GM19372 (cell line): Measurements from ENCODE around the gene STEAP4.
"Not testable (repeated sequence)": the region's sequence is repeated elsewhere in the genome, so short reads cannot be mapped to it uniquely, and the experiment has no call there.

Experiments
- ATAC-seq: cut with Tn5 transposase; IDR thresholded peaks from one replicate; pipeline ENCODE4 v1.9.1; 2021; ENCODE audit warnings: mild to moderate bottlenecking, low read depth, moderate library complexity; ENCODE audit not compliant: unreplicated experiment

Gene STEAP4

DNA sequence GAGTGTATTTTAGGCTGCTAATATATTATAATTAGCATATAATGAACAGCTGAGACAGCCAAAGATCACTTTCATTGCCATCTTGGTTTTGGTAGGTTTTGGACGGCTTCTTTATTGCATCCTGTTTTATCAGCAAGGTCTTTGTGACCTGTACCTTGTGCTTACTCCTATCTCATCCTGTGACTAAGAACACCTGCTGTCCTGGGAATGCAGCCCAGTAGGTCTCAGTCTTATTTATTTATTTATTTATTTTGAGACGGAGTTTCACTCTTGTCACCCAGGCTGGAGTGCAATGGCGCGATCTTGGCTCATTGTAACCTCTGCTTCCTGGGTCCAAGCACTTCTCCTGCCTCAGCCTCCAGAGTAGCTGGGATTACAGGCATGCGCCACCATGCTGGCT is 31.8 kb downstream of the STEAP4 start:
- not testable (repeated sequence) for ATAC-seq

DNA sequence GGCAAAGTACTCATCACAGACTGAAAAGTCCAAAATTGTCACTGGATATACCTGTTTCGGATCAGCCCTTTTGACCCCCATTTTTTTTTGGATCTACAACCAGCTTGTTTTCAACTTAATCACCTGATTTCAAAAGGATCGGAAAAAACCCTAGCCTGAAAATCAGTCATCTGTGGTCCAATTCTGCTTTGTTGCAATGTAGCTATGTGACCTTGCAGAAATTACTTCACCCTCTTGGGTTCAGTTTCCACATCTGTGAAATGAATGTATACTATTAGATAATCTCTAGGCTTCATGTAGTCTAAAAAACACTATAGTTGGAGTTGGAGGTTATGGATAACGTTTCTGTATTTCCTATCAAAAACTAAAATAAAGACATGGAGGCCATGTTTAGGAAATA is 37.1 kb downstream of the STEAP4 start:
- ATAC-seq: no peak

DNA sequence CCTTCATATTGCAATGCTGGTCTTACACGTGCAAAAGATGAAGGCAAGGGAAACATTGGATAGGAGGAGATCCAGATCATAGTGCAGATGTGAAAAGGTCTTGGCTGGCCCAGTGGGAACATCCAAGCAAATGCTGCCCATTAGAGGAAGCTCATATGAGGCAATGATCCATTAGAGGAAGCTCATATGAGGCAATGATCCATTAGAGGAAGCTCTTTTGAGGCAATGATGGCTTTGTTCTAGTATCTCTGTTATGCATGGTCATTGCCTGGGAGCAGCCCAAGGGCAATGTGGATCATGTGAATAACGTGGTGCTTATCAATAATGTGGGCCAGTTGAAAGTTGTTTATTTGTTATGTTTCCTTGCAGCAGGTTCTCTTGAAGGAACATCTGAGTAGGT is 37.8 kb downstream of the STEAP4 start:
- no peak for ATAC-seq

DNA sequence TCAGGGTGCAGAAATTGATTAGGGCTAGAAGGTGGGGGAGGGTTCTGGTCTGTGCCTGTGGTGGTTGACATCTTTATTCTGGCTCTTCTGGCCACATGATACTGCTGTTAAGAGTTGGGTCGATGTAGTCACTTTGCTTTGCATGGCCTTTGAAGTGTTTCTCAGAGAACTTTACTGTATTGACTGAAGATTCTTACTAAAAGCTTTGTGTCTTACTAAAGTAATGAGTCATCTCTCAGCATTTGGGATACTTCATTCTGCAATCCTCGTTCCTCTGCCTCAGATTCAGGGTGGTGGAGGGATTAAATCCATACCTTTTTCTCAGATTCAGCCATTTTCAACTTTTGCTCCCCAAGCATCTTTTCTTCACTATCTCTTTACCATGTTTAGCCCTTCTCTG is 38.6 kb downstream of the STEAP4 start:
- ATAC-seq: no peak

DNA sequence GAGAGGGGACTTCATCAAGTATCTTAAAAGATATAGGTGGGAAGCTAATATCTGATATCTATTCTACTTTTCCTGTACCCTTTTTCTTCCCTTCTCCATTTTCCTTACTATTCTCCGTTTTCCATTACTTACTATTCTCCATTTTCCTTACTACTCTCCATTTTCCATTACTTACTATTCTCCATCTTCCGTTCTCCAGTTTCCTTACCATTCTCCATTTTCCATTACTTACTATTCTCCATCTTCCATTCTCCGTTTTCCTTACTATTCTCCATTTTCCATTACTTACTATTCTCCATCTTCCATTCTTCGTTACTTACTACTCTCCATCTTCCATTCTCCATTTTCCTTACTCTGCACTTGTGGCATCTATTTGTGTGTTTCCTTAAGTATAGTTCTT is 39.3 kb downstream of the STEAP4 start:
- ATAC-seq: no peak

DNA sequence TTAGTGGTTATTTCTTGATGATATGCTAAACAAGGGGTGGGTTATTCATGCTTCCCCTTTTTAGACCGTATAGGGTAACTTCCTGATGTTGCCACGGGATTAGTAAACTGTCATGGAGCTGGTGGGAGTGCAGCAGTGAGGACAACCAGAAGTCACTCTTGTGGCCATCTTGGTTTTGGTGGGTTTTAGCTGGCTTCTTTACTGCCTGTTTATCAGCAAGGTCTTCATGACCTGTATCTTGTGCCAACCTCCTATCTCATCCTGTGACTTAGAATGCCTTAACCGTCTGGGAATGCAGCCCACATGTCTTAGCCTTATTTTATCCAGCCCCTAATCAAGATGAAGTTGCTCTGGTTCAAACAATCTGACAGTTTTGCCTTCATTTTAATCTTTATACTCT is 41.7 kb downstream of the STEAP4 start:
- not testable (repeated sequence) for ATAC-seq

DNA sequence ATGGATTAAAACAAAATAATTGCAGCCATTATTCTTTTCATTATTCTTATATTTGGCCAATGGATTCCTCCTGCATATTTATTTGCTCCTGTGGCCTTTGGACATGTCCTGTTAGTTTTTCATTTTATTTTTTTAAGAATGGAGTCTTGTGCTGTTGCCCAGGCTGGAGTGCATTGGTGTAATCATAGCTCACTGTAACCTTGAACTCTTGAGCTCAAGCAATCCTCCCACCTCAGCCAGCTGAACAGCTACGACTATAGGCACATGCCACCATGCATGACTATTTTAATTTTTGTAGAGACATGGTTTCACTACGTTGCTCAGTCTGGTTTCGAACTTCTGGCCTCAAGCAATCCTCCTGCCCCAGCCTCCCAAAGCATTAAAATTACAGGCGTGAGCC is 44.1 kb downstream of the STEAP4 start:
- no peak for ATAC-seq

DNA sequence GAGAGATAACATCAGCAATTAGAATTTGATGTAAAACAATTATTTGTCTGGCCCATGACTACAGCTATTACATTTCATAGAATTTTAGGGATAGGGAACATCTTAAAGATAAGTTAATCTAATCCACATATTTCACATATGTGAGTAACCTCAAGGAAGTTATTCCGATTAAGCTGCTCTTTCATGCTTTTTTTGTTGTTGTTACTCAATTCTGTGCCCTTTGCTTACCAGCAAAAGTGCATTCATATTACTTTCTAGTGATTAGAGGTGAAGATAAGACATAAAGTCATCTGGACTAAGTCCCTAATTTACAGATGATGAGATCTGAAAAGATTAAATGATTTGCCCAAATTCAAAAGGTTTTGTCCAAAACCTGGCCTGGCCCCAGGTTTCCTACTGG is 46.0 kb downstream of the STEAP4 start:
- no peak for ATAC-seq

DNA sequence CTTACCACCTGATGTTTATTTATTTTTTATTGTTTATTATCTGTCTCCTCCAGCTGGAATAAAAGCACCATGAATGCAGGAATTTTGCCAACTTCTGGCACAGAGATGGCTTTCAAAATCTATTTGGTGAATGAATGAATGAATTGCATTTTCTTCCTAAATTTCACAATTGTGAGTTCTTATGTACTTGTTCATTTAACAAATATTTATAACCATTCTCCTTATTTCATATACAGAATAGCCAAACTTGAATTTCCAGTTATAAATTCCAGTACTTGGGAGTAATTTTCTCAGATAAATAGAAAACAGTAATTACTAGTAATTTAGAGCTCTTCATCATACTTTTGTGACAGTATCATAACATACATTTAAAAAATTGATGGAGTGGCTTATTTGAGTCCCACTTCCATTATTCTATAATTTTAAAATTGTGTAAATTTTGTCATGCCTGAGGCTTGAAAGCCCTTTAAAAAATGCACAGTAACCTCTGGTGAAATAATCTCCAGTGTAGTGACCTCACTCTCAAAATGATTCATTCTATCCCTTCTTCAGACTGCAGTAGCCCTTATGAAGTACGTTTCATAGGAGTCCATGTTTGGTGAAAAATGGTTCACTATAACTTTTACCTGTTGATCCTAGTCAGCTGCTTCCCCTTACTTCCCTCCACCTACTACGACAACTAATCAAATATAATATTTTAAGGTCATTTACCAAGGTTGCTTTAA is 46.9 kb downstream of the STEAP4 start:
- ATAC-seq: no peak

DNA sequence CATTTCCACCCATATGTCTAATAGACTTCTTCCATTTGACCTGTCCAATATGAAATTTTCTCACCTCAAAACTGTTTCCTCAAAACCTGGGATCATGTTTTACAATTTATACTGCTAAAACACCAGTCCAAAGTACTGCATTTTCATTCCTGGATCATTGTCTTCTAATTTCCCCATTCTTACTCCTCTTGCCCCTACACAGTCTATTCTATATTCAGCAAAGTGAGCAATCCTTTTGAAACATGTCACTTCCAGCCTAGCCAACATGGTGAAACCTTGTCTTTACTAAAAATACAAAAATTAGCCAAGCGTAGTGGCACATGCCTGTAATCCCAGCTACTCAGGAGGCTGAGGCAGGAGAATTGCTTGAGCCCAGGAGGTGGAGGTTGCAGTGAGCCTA is 48.4 kb downstream of the STEAP4 start:
- not testable (repeated sequence) for ATAC-seq

DNA sequence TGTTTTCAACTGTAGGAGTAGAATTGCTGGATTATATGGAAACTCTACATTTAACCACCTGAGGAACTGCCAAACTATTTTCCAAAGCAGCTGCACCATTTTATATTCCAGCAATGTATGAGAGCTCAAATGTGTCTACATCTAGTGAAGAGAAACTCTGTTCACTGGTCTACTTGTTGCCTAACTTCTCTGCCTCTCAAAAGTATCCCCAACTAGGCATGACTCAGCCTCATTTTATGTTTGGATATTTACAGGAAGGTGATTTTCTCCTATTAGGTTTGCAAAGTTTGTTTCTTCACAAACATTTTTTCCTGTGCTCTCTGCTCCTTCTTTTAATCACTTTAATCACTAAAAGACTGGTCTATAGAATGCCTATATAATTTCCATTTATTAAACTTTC is 49.8 kb downstream of the STEAP4 start:
- ATAC-seq: no peak

DNA sequence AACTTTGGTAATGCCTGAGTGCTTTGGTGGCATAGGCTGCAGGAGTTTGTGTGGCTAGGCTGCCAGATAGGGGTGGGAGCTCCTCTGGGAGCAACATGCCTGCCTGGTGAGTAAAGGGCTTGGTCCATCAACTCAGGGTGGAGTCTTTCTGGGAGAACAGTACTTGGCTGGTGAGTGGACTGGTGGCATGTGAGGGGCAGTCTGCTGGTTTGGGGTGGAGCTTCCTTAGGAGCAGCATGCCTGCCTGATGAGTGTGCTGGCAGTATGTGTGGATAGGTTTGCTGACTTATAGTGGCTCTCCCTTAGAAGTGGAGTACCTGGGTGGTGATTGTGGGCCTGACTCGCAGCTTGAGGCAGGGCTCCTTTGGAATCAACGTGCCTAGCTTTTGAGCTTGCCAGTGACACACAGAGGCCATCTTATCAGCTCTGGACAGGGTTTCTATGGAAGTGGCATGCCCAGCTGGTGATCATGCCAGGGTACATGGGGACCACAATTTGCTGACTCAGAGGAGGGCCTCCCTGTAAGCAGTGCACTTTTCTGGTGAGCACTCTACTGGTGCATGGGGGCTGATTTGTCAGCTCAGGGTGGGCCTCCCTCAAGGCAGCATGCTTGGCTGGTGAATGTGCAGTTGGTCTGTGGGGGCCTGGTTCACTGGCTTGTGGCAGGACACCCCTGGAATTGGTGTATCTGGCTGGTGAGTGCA is 51.8 kb downstream of the STEAP4 start:
- no peak for ATAC-seq

DNA sequence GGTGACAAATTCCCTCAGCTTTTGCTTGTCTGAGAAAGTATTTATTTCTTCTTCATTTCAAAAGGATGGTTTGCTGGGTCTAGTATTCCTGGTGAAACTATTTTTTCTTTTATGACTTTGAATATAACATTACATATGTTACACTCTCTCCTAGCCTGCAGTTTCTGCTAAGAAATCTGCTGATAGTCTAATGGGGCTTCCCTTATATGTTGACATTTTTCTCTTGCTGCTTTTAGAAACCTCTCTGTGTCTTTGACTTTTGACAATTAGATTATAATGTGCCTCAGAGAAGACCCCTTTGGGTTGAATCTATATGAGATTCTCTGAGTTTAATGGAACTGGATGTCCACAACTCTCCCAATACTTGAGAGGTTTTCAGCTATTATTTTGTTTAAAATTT is 53.1 kb downstream of the STEAP4 start:
- no peak for ATAC-seq

DNA sequence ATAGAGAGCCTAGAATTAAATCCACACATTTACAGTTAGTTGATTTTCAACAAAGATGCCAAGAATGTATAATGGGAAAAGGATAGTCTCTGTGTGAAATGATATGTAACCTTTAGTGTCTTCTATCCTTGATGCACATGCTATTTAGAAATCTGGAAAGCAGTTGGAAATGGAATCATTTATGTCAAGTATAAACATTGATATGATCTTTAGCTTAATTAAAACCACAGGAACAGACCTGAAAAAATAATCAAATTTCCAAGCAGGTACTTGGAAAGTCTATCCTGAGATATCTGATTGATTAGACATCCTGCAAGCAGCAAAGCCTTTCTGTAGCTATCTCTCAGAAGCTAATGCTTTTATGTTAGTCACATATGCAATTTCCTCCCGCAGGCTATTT is 62.4 kb downstream of the STEAP4 start:
- ATAC-seq: no peak

DNA sequence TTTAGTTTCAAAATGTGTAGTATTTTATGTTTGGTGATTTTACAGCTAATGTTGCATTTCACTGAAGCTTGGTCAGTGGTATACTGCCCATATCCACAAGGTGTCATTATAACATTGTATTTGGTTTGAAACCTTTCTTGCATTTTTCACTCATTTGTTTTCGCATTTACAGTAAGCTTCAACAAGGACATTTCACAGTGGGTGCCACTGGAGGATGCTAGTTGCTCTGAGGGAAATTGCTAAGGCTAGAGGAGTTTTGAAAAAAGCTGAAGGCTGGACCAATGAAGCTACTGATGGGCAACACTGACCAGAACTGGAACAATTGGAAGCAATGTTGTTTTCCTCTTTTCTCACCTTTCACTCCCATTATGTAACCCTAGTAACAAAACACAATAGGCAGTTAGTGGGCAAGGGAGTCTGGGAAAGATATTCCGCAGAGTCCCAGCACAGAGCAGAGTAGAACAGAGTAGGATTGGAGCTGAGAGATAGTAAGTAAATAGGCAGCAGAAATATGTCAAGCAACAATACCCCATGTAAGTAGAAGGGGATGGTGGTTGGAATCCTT is 63.3 kb downstream of the STEAP4 start:
- ATAC-seq: peak; percentile 84

DNA sequence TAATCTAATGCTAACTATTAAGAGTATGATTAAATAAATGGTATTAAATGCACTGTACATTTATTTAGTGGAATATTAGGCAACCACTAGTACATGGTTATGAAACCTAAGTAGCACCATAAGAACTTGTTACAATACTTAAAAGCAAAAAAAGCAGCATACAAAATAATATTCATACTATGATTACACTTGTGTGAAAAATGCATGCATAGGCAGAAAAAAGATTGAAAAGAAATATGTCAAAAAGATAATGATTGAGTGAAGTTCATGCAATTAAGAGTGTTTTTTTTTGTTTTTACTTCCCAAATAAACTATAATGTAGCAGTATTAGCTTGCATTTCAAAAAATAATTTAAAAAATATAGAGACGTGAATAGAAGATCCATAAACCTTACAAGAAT is 66.8 kb downstream of the STEAP4 start:
- ATAC-seq: no peak

DNA sequence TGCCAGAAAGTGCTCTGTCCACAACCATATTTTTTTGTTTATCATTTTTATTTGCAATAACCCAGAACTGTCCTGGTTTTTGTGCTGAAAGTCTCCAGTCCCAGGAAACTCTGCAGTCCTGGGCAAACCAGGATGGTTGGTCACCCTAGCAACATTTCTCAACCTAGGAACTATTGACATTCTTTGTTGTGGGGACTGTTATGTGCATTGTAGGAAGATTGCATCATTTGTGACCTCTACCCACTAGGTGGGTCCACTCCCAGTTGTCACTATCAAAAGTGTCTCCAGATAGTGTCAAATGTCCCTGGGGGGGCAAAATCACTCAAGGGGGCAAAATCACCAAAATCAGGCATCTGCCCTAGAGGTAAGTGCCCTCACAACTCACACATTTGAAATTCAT is 72.9 kb downstream of the STEAP4 start:
- no peak for ATAC-seq

DNA sequence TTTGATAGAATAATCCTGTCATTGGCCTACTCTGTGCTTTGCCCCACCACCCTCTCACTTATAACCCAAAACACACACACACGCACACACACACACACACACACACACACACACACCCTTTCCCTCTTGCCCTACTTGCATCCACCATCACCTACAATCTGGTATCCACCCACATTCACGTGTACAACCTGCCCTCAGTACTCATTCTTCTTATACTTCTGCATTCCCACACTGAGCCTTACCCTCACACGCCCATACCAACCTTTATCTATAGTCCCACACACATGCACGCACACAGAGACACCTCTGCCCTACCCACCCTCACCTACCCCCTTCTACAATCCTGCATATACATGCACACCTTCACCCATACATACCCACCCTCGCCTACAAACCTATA is 76.0 kb downstream of the STEAP4 start:
- no peak for ATAC-seq

DNA sequence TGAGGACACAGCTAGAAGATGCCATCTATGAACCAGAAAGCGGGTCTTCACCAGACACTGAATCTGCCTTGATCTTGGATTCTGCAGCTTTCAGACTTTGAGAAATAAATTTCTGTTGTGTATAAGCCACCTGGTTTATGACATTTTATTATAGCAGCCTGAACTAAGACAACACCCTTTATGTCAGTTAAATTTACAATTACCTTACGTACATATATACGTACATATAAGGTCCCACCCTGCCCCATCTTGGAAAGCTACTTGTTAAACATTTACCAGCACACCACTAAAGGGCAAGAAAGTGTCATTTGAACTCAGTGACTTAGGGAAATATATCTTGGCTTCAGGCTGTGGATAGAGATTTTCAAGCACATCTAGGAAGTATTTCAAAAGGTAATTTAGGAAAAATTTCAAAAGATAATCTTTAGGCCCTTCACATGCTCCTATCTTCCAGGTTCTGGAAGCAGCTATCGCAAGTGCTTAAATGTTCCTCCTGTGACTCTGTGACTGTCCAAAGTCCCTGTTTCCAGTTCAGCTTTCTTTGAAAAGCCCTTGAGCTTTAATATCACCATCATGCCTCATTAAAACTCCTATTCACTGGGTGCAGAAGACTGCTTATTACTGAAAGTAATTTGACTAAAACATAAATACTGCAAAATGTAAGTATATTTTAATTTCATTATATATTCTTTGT is 77.2 kb downstream of the STEAP4 start:
- ATAC-seq: no peak

DNA sequence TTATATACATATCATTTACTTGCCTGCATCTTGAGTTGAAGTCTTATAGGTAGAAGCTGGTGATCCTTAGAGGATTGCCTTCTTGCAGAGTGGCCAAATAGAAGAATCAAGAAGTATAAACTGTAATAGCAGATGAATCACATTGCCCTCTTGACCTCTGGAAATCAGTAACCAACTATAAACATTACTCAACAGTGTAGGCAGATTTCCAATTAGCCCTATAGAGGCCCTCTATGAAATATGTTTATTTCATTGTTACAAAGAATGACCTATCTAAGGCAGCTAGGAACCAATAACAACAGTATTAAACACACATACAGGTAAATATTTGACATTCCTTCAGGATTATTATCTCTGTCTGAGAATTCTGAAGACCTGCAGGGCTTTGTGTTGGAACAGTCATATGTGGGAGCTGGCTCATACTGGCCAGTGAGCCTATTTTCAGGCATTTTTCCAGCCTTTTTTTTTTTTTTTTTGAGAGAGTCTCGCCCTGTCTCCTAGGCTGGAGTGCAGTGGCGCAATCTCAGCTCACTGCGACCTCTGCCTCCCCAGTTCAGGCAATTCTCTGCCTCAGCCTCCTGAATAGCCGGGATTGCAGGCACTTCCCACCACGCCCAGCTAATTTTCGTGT is 79.7 kb downstream of the STEAP4 start:
- ATAC-seq: no peak

DNA sequence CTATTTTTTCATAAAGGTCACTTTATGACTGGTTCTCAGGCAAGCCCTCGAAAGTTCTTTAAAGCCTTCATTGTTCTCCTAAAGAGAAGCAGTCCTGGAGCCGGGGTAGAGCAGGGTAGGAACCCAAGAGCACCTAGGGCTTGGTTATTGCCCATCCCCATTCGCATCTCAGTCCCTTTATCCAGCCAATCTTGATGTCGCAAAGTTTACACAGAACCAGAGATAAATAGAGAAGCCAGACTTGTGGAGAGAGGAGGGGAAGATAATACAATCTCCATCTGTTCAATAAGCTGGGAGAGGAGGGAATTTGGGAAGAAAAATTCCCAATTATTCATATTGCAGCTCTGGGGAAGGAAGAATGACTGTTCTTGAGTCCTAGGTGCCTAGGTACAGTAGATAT is 80.5 kb downstream of the STEAP4 start:
- no peak for ATAC-seq
